ENCODE measurements around the gene ALPP.
"Not testable (repeated sequence)": the region's sequence is repeated elsewhere in the genome, so short reads cannot be mapped to it uniquely, and the experiment has no call there.

ALPP gene

GRCh38 chr2:232332940-232333259, 45.7 kb upstream of the ALPP start:
- Histone ChIP-seq H3K27ac (ENCODE audit: low read depth, low read length, poor library complexity, severe bottlenecking) (no peak overlapping the region), H3K9ac (ENCODE audit: low read length) (no peak overlapping the region)

GRCh38 chr2:232333361-232334135, 45.0 kb upstream of the ALPP start:
- no peaks in the 10 kb centered on the region for H3K36me3 ChIP-seq (ENCODE audit: insufficient read depth, low read length)
- H2AFZ ChIP-seq (ENCODE audit: low read length): no peak overlapping the region
- H3K9me3 ChIP-seq (ENCODE audit: low read length): no peaks in the 10 kb centered on the region
- H3K4me3 ChIP-seq (ENCODE audit: low read depth, low read length, poor library complexity, severe bottlenecking): no peak overlapping the region
- no peaks in the 10 kb centered on the region for H3K79me2 ChIP-seq (ENCODE audit: insufficient read depth, low read length)
- H3K9ac ChIP-seq (ENCODE audit: low read length): no peak overlapping the region
- H3K4me2 ChIP-seq (ENCODE audit: low read length): no peak overlapping the region
- no peaks in the 10 kb centered on the region for H3K9me2 ChIP-seq (ENCODE audit: low read depth, low read length)
- no peaks in the 10 kb centered on the region for H4K20me1 ChIP-seq (ENCODE audit: insufficient read depth, low read length)
- H3K27ac ChIP-seq (ENCODE audit: low read depth, low read length, poor library complexity, severe bottlenecking): no peak overlapping the region
- no peaks in the 10 kb centered on the region for H3F3A ChIP-seq (ENCODE audit: insufficient read depth, low read length)
- H3K4me1 ChIP-seq (ENCODE audit: insufficient read depth, low read length, severe bottlenecking): no peaks in the 10 kb centered on the region
- no peaks in the 10 kb centered on the region for H3K27me3 ChIP-seq (ENCODE audit: insufficient read depth, low read length)
- TF ChIP-seq EZH2 (IDR thresholded peaks at IDR 0.05; ENCODE audit: borderline replicate concordance, low read length): no peak
- TF ChIP-seq, protein P1, sequence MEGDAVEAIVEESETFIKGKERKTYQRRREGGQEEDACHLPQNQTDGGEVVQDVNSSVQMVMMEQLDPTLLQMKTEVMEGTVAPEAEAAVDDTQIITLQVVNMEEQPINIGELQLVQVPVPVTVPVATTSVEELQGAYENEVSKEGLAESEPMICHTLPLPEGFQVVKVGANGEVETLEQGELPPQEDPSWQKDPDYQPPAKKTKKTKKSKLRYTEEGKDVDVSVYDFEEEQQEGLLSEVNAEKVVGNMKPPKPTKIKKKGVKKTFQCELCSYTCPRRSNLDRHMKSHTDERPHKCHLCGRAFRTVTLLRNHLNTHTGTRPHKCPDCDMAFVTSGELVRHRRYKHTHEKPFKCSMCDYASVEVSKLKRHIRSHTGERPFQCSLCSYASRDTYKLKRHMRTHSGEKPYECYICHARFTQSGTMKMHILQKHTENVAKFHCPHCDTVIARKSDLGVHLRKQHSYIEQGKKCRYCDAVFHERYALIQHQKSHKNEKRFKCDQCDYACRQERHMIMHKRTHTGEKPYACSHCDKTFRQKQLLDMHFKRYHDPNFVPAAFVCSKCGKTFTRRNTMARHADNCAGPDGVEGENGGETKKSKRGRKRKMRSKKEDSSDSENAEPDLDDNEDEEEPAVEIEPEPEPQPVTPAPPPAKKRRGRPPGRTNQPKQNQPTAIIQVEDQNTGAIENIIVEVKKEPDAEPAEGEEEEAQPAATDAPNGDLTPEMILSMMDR (IDR thresholded peaks at IDR 0.05; ENCODE audit: low read length): peak; percentile 65

More at GRCh38 chr2:232332940-232333259, 45.7 kb upstream of the ALPP start:
- H3K4me1 ChIP-seq (ENCODE audit: insufficient read depth, low read length, severe bottlenecking): no peaks in the 10 kb centered on the region
- no peak overlapping the region for H3K4me3 ChIP-seq (ENCODE audit: low read depth, low read length, poor library complexity, severe bottlenecking)
- no peak overlapping the region for H3K4me2 ChIP-seq (ENCODE audit: low read length)
- no peaks in the 10 kb centered on the region for H3F3A ChIP-seq (ENCODE audit: insufficient read depth, low read length)
- H2AFZ ChIP-seq (ENCODE audit: low read length): no peak overlapping the region
- no peaks in the 10 kb centered on the region for H3K9me3 ChIP-seq (ENCODE audit: low read length)
- no peaks in the 10 kb centered on the region for H3K79me2 ChIP-seq (ENCODE audit: insufficient read depth, low read length)
- no peak for TF ChIP-seq EZH2 (IDR thresholded peaks at IDR 0.05; ENCODE audit: borderline replicate concordance, low read length)
- TF ChIP-seq, protein P1 (IDR thresholded peaks at IDR 0.05; ENCODE audit: low read length): no peak
- H3K9me2 ChIP-seq (ENCODE audit: low read depth, low read length): no peaks in the 10 kb centered on the region
- H3K27me3 ChIP-seq (ENCODE audit: insufficient read depth, low read length): no peaks in the 10 kb centered on the region
- no peaks in the 10 kb centered on the region for H4K20me1 ChIP-seq (ENCODE audit: insufficient read depth, low read length)
- no peaks in the 10 kb centered on the region for H3K36me3 ChIP-seq (ENCODE audit: insufficient read depth, low read length)

GRCh38 chr2:232334136-232334884, 44.2 kb upstream of the ALPP start:
- H4K20me1 ChIP-seq (ENCODE audit: insufficient read depth, low read length); H3K27ac ChIP-seq (ENCODE audit: low read depth, low read length, poor library complexity, severe bottlenecking); H3F3A ChIP-seq (ENCODE audit: insufficient read depth, low read length); H2AFZ ChIP-seq (ENCODE audit: low read length); H3K4me2 ChIP-seq (ENCODE audit: low read length); H3K9me2 ChIP-seq (ENCODE audit: low read depth, low read length); H3K9ac ChIP-seq (ENCODE audit: low read length); H3K4me1 ChIP-seq (ENCODE audit: insufficient read depth, low read length, severe bottlenecking); H3K9me3 ChIP-seq (ENCODE audit: low read length); H3K4me3 ChIP-seq (ENCODE audit: low read depth, low read length, poor library complexity, severe bottlenecking); H3K79me2 ChIP-seq (ENCODE audit: insufficient read depth, low read length); H3K36me3 ChIP-seq (ENCODE audit: insufficient read depth, low read length); H3K27me3 ChIP-seq (ENCODE audit: insufficient read depth, low read length): not testable (repeated sequence)

DNA sequence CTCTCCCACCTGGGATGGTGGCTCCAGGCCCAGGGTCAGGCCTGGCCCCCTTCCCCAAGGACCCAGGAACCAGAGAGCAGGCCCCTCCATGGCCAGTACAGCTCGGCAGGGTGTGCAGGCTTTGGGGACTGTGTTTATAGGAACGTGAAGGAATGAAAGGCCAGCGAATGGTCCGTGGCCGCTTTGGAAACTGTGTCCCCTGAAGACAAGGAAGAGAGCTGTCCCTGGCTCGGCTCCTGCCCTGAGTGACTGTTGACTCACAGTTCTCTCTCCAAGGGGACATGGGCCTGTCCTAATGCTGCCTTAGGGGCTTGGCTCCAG, 43.7 kb upstream of the ALPP start:
- H3K4me2 ChIP-seq (ENCODE audit: low read length); H3K4me3 ChIP-seq (ENCODE audit: low read depth, low read length, poor library complexity, severe bottlenecking); H3K27ac ChIP-seq (ENCODE audit: low read depth, low read length, poor library complexity, severe bottlenecking); H3K4me1 ChIP-seq (ENCODE audit: insufficient read depth, low read length, severe bottlenecking); H3K9ac ChIP-seq (ENCODE audit: low read length); H3K9me3 ChIP-seq (ENCODE audit: low read length); H2AFZ ChIP-seq (ENCODE audit: low read length); H3K79me2 ChIP-seq (ENCODE audit: insufficient read depth, low read length); H3K27me3 ChIP-seq (ENCODE audit: insufficient read depth, low read length); H3F3A ChIP-seq (ENCODE audit: insufficient read depth, low read length); H3K36me3 ChIP-seq (ENCODE audit: insufficient read depth, low read length); H4K20me1 ChIP-seq (ENCODE audit: insufficient read depth, low read length); H3K9me2 ChIP-seq (ENCODE audit: low read depth, low read length): not testable (repeated sequence)
